ENCODE measurements around the gene PIAS2.

DNA sequence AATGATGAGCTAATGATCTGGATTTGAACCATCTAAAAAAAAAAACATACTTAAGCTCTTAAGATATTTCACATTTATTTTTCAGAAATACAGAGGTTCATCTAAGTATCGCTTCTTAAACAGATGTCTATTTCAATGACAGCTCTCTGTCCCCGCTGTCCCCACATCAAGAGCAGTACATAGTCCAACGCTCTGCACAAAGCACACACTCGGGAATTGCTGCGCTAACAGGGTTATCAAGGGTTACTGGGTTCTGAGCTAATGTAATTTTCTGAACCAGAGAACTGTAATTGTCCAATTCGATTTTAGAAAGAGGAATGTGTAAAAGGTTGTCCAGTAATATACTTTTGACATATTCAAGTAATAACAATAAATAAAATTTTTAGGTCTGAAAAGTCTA, 101.6 kb downstream of the PIAS2 start:
- TF ChIP-seq POLR2A (IDR thresholded peaks at IDR 0.05) (no peak), POLR2AphosphoS5 (IDR thresholded peaks at IDR 0.05) (no peak)
- TF ChIP-seq, protein P1, sequence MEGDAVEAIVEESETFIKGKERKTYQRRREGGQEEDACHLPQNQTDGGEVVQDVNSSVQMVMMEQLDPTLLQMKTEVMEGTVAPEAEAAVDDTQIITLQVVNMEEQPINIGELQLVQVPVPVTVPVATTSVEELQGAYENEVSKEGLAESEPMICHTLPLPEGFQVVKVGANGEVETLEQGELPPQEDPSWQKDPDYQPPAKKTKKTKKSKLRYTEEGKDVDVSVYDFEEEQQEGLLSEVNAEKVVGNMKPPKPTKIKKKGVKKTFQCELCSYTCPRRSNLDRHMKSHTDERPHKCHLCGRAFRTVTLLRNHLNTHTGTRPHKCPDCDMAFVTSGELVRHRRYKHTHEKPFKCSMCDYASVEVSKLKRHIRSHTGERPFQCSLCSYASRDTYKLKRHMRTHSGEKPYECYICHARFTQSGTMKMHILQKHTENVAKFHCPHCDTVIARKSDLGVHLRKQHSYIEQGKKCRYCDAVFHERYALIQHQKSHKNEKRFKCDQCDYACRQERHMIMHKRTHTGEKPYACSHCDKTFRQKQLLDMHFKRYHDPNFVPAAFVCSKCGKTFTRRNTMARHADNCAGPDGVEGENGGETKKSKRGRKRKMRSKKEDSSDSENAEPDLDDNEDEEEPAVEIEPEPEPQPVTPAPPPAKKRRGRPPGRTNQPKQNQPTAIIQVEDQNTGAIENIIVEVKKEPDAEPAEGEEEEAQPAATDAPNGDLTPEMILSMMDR (IDR thresholded peaks at IDR 0.05): no peak
